Stimulated activated CD4-positive, alpha-beta T cell treated with anti-CD3 and anti-CD28 coated beads, Interleukin-1b, Interleukin-23, amount 100 ng/mL, for 4 hours (primary cell): ENCODE results near the gene TAB3.

ENCODE experiments used
- DNase-seq, 2 donors: peaks; one replicate each; pipeline ENCODE4 v3.0.0-alpha.2; 2020; ENCODE audit warnings: low read depth in 2 of 2

TAB3 gene

GRCh38 chrX:30889147-30890140 lies at the start of gene TAB3:
TSS of gene TAB3 (minus strand) at chrX:30889254. CDS start at chrX:30859588, 29,666 bp downstream.
- peak; percentile 80 to 85 for DNase-seq

GRCh38 chrX:30938295-30938694 lies 49.2 kb upstream of the TAB3 start:
- DNase-seq, result no peak

- DNase-seq, result no peak
Measured at GRCh38 chrX:30935985-30936384, 46.9 kb upstream of the TAB3 start.

GRCh38 chrX:30931920-30932319 lies 42.9 kb upstream of the TAB3 start:
- DNase-seq, result no peak

- no peak for DNase-seq
Measured at GRCh38 chrX:30930679-30931078, 41.6 kb upstream of the TAB3 start.

GRCh38 chrX:30930143-30930542 lies 41.1 kb upstream of the TAB3 start:
- no peak for DNase-seq

- DNase-seq, result no peak
Measured at GRCh38 chrX:30920271-30920670, 31.2 kb upstream of the TAB3 start.

- DNase-seq, result no peak
Measured at GRCh38 chrX:30918480-30918879, 29.4 kb upstream of the TAB3 start.

GRCh38 chrX:30913492-30913891 lies 24.4 kb upstream of the TAB3 start:
- no peak for DNase-seq

GRCh38 chrX:30910124-30910860 lies 21.2 kb upstream of the TAB3 start:
- DNase-seq, result no peak

GRCh38 chrX:30906726-30907125 lies 17.7 kb upstream of the TAB3 start:
- DNase-seq, result no peak

- DNase-seq, result no peak
Measured at GRCh38 chrX:30905321-30905720, 16.3 kb upstream of the TAB3 start.

- DNase-seq, result no peak
Measured at GRCh38 chrX:30904632-30905031, 15.6 kb upstream of the TAB3 start.

- no peak for DNase-seq
Measured at GRCh38 chrX:30904186-30904585, 15.1 kb upstream of the TAB3 start.

- DNase-seq, result no peak
Measured at GRCh38 chrX:30900227-30900626, 11.2 kb upstream of the TAB3 start.

- no peak for DNase-seq
Measured at GRCh38 chrX:30898886-30899285, 9.8 kb upstream of the TAB3 start.

GRCh38 chrX:30895370-30895769 lies 6.3 kb upstream of the TAB3 start:
- DNase-seq, result no peak

- DNase-seq, result no peak
Measured at GRCh38 chrX:30893206-30893605, 4.2 kb upstream of the TAB3 start.

- DNase-seq, result no peak
Measured at GRCh38 chrX:30892591-30892990, 3.5 kb upstream of the TAB3 start.

- DNase-seq, result no peak
Measured at GRCh38 chrX:30888526-30889146, 418 bp downstream of the TAB3 start.

GRCh38 chrX:30887721-30888120 lies 1.3 kb downstream of the TAB3 start:
- DNase-seq, result peak; percentile 25 to 43

GRCh38 chrX:30887288-30887687 lies 1.8 kb downstream of the TAB3 start:
- no peak for DNase-seq
